ENCODE data around the gene VWA8. TPM values are rescaled to one million over a fixed set of nuclear protein-coding genes. Genes with fewer than 3 reads are reported as not detected.

The VWA8 gene
- polyA plus RNA-seq, 1 of the 3 experiments (the other 2 are of a cell fraction): 5.5 TPM

GRCh38 chr13:41610404-41610803 lies 350.5 kb downstream of the VWA8 start:
- Histone ChIP-seq H3K36me3 (replicated peaks in 1 of 2; ENCODE audit: control insufficient read depth in 1 of 2, insufficient read depth in 2 of 2, low read length in 1 of 2) (peaks cover 7 to 18% of the 10 kb centered on the region in 2 experiments), H3F3A (replicated peaks; ENCODE audit: insufficient read depth) (no peaks in the 10 kb centered on the region), H2AFZ (ENCODE audit: low read depth) (no peak overlapping the region), H3K9ac (no peak overlapping the region), H3K9me3 (no peaks in the 10 kb centered on the region), H3K4me1 (ENCODE audit: control insufficient read depth in 1 of 2, insufficient read depth in 2 of 2, low read depth in 1 of 2, low read length in 1 of 2) (peaks cover 5 to 37% of the 10 kb centered on the region in 2 experiments; a peak in 2 of 4 replicates), H3K4me3 (ENCODE audit: low read depth in 2 of 2, low read length in 1 of 2) (no peak overlapping the region), H3K27me3 (ENCODE audit: insufficient read depth) (no peaks in the 10 kb centered on the region), H3K4me2 (no peak overlapping the region), H4K20me1 (ENCODE audit: insufficient read depth) (no peaks in the 10 kb centered on the region), H3K27ac (ENCODE audit: low read depth in 2 of 2, low read length in 1 of 2) (peak overlapping the region in 1 of 2 experiments; percentile 22; a peak in 1 of 4 replicates), H3K9me2 (no peaks in the 10 kb centered on the region), H3K79me2 (ENCODE audit: insufficient read depth) (no peaks in the 10 kb centered on the region)
- ChIA-PET POLR2A (no interaction called here), CTCF (interaction anchor here (2.2 kb wide), 1 partner anchor 43 kb away, joined by 8 read pairs; no protein-coding TSS in a partner anchor)
- WGBS (ENCODE audit: low lambda C conversion rate): 79% methylated on average over 4 of the region's 4 CpGs
- no peak for DNase-seq
- TF ChIP-seq, protein P1, sequence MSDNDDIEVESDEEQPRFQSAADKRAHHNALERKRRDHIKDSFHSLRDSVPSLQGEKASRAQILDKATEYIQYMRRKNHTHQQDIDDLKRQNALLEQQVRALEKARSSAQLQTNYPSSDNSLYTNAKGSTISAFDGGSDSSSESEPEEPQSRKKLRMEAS (IDR thresholded peaks at IDR 0.05; ENCODE audit: low read depth): no peak
- peak; percentile 7; the same call in 1 of the 2 replicates for TF ChIP-seq TCF12 (IDR thresholded peaks at IDR 0.05)

DNA sequence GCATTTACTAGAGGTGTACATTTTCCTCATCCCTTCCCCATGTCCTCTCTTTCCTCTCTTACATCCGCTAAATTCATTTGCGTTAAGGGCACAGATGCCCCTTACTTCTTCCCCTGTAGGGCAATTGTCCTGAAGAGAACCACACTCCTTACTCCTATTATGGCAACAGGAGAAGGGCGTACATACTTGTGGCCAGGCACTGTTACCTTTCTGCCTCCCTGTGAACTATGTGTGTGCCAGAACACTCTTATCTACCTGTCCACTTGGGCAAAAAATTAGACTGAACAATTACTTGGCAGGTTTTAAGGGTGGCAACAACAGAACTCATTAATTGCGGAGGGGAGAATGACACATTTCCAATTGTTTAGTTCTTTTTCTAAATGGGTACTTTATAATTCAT lies 351.1 kb downstream of the VWA8 start:
- H3K9me3 ChIP-seq: no peaks in the 10 kb centered on the region
- no peak overlapping the region for H3K4me2 ChIP-seq
- no peaks in the 10 kb centered on the region for H3F3A ChIP-seq (replicated peaks; ENCODE audit: insufficient read depth)
- H2AFZ ChIP-seq (ENCODE audit: low read depth): no peak overlapping the region
- TF ChIP-seq YY1 (IDR thresholded peaks at IDR 0.05; ENCODE audit: low read depth) (no peak), NRF1 (IDR thresholded peaks at IDR 0.05; ENCODE audit: low read depth, low read length) (no peak), EP300 (IDR thresholded peaks at IDR 0.05; ENCODE audit: borderline replicate concordance in 1 of 2, low read depth in 1 of 2, low read length in 1 of 2) (no peak), TEAD4 (IDR thresholded peaks at IDR 0.05; ENCODE audit: borderline replicate concordance, insufficient read depth) (no peak), ELF1 (IDR thresholded peaks at IDR 0.05) (no peak), TAF1 (IDR thresholded peaks at IDR 0.05; ENCODE audit: borderline replicate concordance, low read depth, low read length) (no peak), JUND (IDR thresholded peaks at IDR 0.05) (no peak), MXI1 (IDR thresholded peaks at IDR 0.05; ENCODE audit: low read depth, low read length) (no peak), FOXM1 (IDR thresholded peaks at IDR 0.05; ENCODE audit: low read depth) (no peak), FOXJ3 (CRISPR knock-in tag; IDR thresholded peaks at IDR 0.05) (no peak), MEF2A (IDR thresholded peaks at IDR 0.05; ENCODE audit: borderline replicate concordance, low read depth) (no peak), EZH2phosphoT487 (IDR thresholded peaks at IDR 0.05; ENCODE audit: borderline replicate concordance, low read depth) (no peak), POLR2AphosphoS5 (IDR thresholded peaks at IDR 0.05; ENCODE audit: low read depth, low read length) (no peak)
- TF ChIP-seq, protein P1 (IDR thresholded peaks at IDR 0.05; ENCODE audit: low read depth): no peak
- TF ChIP-seq, protein P2, sequence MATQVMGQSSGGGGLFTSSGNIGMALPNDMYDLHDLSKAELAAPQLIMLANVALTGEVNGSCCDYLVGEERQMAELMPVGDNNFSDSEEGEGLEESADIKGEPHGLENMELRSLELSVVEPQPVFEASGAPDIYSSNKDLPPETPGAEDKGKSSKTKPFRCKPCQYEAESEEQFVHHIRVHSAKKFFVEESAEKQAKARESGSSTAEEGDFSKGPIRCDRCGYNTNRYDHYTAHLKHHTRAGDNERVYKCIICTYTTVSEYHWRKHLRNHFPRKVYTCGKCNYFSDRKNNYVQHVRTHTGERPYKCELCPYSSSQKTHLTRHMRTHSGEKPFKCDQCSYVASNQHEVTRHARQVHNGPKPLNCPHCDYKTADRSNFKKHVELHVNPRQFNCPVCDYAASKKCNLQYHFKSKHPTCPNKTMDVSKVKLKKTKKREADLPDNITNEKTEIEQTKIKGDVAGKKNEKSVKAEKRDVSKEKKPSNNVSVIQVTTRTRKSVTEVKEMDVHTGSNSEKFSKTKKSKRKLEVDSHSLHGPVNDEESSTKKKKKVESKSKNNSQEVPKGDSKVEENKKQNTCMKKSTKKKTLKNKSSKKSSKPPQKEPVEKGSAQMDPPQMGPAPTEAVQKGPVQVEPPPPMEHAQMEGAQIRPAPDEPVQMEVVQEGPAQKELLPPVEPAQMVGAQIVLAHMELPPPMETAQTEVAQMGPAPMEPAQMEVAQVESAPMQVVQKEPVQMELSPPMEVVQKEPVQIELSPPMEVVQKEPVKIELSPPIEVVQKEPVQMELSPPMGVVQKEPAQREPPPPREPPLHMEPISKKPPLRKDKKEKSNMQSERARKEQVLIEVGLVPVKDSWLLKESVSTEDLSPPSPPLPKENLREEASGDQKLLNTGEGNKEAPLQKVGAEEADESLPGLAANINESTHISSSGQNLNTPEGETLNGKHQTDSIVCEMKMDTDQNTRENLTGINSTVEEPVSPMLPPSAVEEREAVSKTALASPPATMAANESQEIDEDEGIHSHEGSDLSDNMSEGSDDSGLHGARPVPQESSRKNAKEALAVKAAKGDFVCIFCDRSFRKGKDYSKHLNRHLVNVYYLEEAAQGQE (IDR thresholded peaks at IDR 0.05; ENCODE audit: low read depth, low read length): no peak
- TF ChIP-seq, protein P3, sequence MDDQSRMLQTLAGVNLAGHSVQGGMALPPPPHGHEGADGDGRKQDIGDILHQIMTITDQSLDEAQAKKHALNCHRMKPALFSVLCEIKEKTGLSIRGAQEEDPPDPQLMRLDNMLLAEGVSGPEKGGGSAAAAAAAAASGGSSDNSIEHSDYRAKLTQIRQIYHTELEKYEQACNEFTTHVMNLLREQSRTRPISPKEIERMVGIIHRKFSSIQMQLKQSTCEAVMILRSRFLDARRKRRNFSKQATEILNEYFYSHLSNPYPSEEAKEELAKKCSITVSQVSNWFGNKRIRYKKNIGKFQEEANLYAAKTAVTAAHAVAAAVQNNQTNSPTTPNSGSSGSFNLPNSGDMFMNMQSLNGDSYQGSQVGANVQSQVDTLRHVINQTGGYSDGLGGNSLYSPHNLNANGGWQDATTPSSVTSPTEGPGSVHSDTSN (IDR thresholded peaks at IDR 0.05): no peak
- CTCF ChIA-PET: no interaction called here
- no peaks in the 10 kb centered on the region for H3K79me2 ChIP-seq (ENCODE audit: insufficient read depth)
- peaks cover 12 to 23% of the 10 kb centered on the region in 2 experiments for H3K36me3 ChIP-seq (replicated peaks in 1 of 2; ENCODE audit: control insufficient read depth in 1 of 2, insufficient read depth in 2 of 2, low read length in 1 of 2)
- no peak overlapping the region for H3K9ac ChIP-seq
- H3K27me3 ChIP-seq (ENCODE audit: insufficient read depth): no peaks in the 10 kb centered on the region
- no peaks in the 10 kb centered on the region for H4K20me1 ChIP-seq (ENCODE audit: insufficient read depth)
- H3K4me3 ChIP-seq (ENCODE audit: low read depth in 2 of 2, low read length in 1 of 2): no peak overlapping the region
- peak overlapping the region in 1 of 2 experiments; percentile 91; a peak in 2 of 4 replicates for H3K27ac ChIP-seq (ENCODE audit: low read depth in 2 of 2, low read length in 1 of 2)
- DNase-seq: no peak
- no peaks in the 10 kb centered on the region for H3K9me2 ChIP-seq
- POLR2A ChIA-PET: no interaction called here
- WGBS (ENCODE audit: low lambda C conversion rate): 95% methylated on average over 4 of the region's 4 CpGs
- peaks cover under 1 to 36% of the 10 kb centered on the region in 2 experiments; a peak in 2 of 4 replicates for H3K4me1 ChIP-seq (ENCODE audit: control insufficient read depth in 1 of 2, insufficient read depth in 2 of 2, low read depth in 1 of 2, low read length in 1 of 2)
